22Rv1 (cell line): Measurements from ENCODE around the gene POLR3A.

ENCODE experiments used
- H3K27ac ChIP-seq: fragments of 450-650 bp; 2 replicates; pipeline ENCODE4 v1.5.1; 2017
- CTCF ChIP-seq: fragments of 450-650 bp; IDR thresholded peaks from 2 replicates; pipeline ENCODE4 v1.5.1; 2017; ENCODE audit warnings: mild to moderate bottlenecking
- ZFX ChIP-seq: fragments of 450-650 bp; IDR thresholded peaks from 2 replicates; pipeline ENCODE4 v1.6.1; 2017; ENCODE audit warnings: antibody characterized with exemption, borderline replicate concordance

Gene POLR3A

DNA sequence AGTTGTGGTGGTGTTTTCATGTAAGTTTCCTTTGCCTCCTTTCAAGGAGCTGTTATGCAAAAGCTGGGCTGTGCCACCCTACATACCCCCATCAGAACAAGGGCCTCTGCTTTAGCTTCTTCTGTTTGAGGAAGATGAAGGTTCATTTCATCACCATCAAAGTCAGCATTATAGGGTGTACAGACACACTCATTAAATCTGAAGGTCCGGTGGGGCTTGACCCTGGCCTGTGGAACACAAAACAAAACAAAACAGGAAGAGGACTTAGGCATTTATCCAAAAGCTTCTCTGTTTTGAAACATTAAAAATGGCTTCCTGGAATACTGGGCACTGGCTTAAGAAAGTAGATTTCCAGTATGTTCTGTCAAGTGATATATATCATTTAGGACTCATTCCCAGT is 15.8 kb downstream of the POLR3A start:
- TF ChIP-seq ZFX = no peak
- no peak overlapping the region for H3K27ac ChIP-seq

DNA sequence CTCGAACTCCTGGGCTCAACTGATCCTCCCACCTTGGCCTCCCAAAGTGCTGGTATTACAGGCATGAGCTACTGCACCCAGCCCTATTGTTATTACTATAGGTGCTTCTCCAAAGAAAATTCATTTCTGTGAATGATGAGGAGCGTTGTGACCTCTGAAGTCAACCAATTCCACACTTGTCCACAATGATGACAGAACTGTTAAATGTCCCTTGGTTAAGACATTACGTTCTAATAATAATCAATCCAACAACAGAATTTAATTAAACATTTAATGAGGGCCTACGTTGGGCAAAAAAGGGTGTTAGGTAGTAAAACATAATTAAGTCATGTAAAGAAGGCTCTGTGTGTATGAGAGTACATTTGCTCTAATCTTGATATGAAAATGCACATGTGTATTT is 18.2 kb downstream of the POLR3A start:
- TF ChIP-seq ZFX (no peak), CTCF (no peak)

DNA sequence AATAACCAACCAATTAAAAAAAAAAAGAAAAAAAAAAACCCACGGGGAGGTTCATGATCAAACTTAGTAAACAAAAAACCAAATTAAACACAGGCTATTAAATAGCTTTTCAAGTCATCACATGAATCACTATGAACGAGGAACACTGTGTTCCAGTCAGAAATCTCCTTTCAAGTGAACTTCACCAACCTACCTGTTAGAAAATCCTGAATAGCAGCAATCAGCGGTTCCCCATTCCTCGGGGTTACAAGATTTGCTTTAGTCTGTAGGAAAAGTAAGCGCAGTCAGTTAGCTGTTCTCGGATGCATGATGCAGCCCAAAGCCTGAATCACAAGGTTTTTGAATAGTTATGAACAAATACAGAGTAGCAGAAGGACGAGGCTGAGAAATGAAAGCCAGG is 19.0 kb downstream of the POLR3A start:
- TF ChIP-seq CTCF (no peak), ZFX (no peak)
- H3K27ac ChIP-seq = peak overlapping the region; percentile 94

More for the DNA sequence above, 18.2 kb downstream of the POLR3A start:
- peak overlapping the region; percentile 94 for H3K27ac ChIP-seq

DNA sequence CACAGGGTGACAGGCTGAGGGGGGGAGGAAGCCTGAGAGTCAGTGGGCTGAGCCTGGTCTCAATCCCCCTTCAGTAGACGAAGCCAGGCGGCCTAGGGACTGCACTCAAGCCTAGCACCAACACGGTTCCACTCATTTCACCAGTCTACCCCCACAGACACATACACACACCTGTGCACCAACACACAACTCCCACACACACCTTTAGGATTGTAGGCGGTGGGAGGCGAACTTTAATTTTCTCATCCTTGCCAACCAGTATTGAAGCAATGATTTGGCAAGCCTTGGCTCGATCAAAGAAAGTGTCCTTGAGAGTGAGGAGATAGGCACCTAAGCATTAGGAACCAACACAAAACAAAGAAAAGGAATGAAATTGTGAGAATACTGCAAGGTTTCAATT is 19.7 kb downstream of the POLR3A start:
- TF ChIP-seq CTCF = no peak
- TF ChIP-seq ZFX = no peak
- peak overlapping the region; percentile 94 for H3K27ac ChIP-seq

- H3K27ac ChIP-seq = peak overlapping the region; percentile 94
- no peak for TF ChIP-seq CTCF
- TF ChIP-seq ZFX = no peak
Measured at GRCh38 chr10:78007172-78007571, 22.1 kb downstream of the POLR3A start.

- TF ChIP-seq CTCF = no peak
- TF ChIP-seq ZFX = no peak
- no peak overlapping the region for H3K27ac ChIP-seq
Measured at GRCh38 chr10:78004215-78005026, 24.9 kb downstream of the POLR3A start.

DNA sequence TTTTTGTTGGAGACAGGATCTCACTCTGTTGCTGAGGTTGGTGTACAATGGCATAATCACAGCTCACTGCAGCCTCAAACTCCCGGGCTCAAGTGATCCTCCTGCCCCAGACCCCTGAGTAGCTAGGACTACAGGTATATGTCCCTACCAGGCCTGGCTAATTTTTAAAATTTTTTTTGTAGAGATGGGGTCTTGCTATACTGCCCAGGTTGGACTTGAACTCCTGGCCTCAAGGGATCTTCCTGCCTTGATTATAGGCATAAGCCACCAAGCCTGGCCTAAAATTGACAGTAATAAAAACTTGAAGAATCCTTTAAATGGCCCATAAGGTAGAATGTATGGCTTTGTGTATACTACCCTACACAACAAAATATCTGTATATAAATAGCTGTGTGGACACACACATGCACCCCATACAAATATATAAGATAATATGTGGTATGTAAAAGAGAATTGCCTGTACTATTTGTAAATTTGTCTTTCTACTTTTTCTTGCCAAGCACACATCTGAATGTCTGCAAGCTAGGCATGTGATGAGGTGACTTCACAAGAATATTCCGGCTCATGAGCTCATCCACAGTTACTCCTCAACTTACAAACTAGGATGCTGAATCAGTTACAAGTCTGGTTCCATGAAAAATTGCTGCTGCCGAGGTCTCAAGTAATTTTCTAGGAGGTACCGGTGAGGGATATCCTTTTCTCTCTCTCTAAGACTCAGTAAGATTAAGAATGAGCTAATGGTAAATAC is 26.6 kb downstream of the POLR3A start:
- TF ChIP-seq ZFX = no peak
- TF ChIP-seq CTCF = no peak
- no peak overlapping the region for H3K27ac ChIP-seq
